Mucosa of gallbladder (tissue), 1 donor: ENCODE measurements around the gene RRP36. TPM values are rescaled to one million over a fixed set of nuclear protein-coding genes. Genes with fewer than 3 reads are reported as not detected.

ENCODE experiments used
- DNase-seq: peaks from one replicate; pipeline ENCODE4 v3.0.0-alpha.2; 2020; ENCODE audit warnings: low spot score
- total RNA-seq: library from RNA; stranded (reverse); gene quantifications from one replicate; pipeline ENCODE4 v1.2.1, GENCODE V29; 2021
- donor health status: DM: no; HTN: no; CAD: no.

RRP36 gene
- total RNA-seq, 1 donor from 2014 or later = 40.6 TPM

- DNase-seq = no peak
These were observed 14.3 kb upstream of the RRP36 start for GRCh38 chr6:43007126-43007525.

- DNase-seq = peak; percentile 13
These were observed 12.3 kb upstream of the RRP36 start for GRCh38 chr6:43009124-43009523.

GRCh38 chr6:43011207-43011606 lies 10.2 kb upstream of the RRP36 start:
- DNase-seq = no peak

- no peak for DNase-seq
These were observed 9.1 kb upstream of the RRP36 start for GRCh38 chr6:43012364-43012763.

GRCh38 chr6:43013097-43013842 lies 8.2 kb upstream of the RRP36 start:
- no peak for DNase-seq

- peak; percentile 99 for DNase-seq
These were observed 7.5 kb upstream of the RRP36 start, which contains the start of the genes KLHDC3 and MEA1 for GRCh38 chr6:43013843-43014433. TSS of gene KLHDC3 (plus strand) at chr6:43014249. CDS start at chr6:43017193, 2,944 bp downstream. TSS of gene MEA1 (minus strand) at chr6:43013946. CDS start at chr6:43013813, 133 bp downstream.

GRCh38 chr6:43014434-43014909 lies 7.0 kb upstream of the RRP36 start:
- no peak for DNase-seq

- DNase-seq = no peak
These were observed 5.1 kb upstream of the RRP36 start for GRCh38 chr6:43016176-43016942.

- no peak for DNase-seq
These were observed 4.5 kb upstream of the RRP36 start for GRCh38 chr6:43016943-43017334.

- no peak for DNase-seq
These were observed 2.3 kb upstream of the RRP36 start for GRCh38 chr6:43019152-43019551.

- DNase-seq = no peak
These were observed 1.2 kb upstream of the RRP36 start for GRCh38 chr6:43020052-43020705.

- no peak for DNase-seq
These were observed 576 bp upstream of the RRP36 start for GRCh38 chr6:43020847-43021246.

GRCh38 chr6:43024436-43024835 lies 3.0 kb downstream of the RRP36 start:
- no peak for DNase-seq

- no peak for DNase-seq
These were observed 4.9 kb downstream of the RRP36 start for GRCh38 chr6:43026365-43026764.

GRCh38 chr6:43029120-43029519 lies 7.7 kb downstream of the RRP36 start:
- DNase-seq = no peak

GRCh38 chr6:43032326-43032725 lies 10.9 kb downstream of the RRP36 start:
- no peak for DNase-seq

- DNase-seq = no peak
These were observed 12.2 kb downstream of the RRP36 start for GRCh38 chr6:43033496-43034189.

- no peak for DNase-seq
These were observed 12.7 kb downstream of the RRP36 start for GRCh38 chr6:43034190-43034525.

GRCh38 chr6:43035495-43036194 lies 14.2 kb downstream of the RRP36 start:
- DNase-seq = no peak

- DNase-seq = no peak
These were observed 15.3 kb downstream of the RRP36 start for GRCh38 chr6:43036712-43037111.

GRCh38 chr6:43037197-43037596 lies 15.8 kb downstream of the RRP36 start:
- no peak for DNase-seq
